Stimulated activated CD4-positive, alpha-beta T cell treated with anti-CD3 and anti-CD28 coated beads, TNF-alpha, amount 100 ng/mL, for 4 hours (primary cell): Measurements from ENCODE around the gene MYOF.
"Not testable (repeated sequence)": the region's sequence is repeated elsewhere in the genome, so short reads cannot be mapped to it uniquely, and the experiment has no call there.

Source experiments
- DNase-seq, 3 experiments: peaks; one replicate each; pipeline ENCODE4 v3.0.0-alpha.2; 2020; ENCODE audit warnings: low read depth in 3 of 3

The MYOF gene

DNA sequence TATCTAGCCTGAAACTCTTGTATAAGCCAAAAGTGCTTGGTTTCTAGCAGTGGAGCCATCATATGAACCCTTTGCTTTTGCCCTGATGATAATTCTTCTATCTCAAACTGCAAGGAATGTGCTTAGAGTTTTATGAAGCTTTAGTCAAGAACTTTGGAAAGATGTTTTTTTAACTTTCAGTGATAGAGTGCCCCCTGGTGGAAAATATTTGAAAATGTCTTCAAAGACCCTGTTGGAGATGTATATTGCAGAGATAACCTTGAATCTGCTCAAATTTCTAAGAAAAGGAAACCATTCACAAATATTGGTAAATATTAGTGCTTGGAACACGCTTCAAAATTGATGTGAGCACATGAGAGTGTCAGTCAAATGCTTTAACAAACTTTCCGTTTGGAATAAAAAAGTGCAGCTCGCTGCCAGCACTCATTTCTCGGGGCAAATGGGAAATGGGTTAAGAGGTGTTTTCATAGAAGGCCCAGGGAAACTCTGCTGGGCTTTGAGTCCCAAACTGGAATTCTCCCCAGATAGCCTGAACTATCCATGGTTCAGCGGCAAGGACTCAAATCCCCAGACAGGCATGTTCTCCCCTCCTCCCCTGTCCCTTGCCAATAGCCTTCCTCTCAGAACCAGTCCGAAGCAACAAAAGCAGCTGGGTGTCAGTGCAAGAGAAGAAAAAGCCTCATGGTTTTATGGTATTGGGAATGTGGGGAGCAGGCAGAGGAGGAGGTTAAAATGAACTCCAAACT lies 129.3 kb downstream of the MYOF start:
- no peak for DNase-seq

DNA sequence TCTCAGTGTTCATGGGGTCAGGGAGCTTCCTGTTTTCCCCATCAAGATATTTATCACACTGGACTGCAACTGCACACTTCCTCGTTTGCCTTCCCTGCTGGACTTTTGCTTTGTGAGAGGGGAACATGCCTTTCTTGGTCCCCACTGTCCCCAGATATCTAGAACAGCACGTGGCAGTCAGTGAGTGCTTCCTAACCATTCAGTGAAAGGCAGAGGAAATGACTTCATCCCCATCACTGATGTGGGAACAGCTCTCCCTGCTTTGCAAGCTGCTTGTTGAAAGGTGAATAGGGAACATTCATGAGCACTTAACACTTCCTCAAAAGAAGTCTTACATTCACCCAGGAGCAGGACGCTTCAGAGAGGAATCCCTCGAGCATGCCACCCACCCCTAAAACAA lies 135.4 kb downstream of the MYOF start:
- no peak for DNase-seq

DNA sequence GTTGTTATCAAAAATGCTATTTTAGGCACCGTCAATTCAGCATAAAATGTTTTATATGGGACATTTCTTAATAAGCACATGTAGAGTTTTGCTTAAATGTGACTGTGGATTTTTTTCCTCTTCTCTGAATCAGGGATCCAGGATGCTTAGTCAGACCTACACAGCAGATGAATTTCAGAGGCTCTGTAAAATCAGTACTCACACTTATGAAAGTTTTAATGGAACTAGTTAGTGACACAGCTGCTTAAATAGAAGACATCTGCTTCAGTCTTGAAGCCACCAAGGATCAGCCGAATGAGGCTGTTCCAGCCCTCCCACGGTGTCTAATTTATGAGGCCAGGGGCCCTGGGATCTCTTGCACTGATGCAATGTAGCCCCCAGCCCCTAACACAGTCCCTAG lies 136.0 kb downstream of the MYOF start:
- no peak for DNase-seq

DNA sequence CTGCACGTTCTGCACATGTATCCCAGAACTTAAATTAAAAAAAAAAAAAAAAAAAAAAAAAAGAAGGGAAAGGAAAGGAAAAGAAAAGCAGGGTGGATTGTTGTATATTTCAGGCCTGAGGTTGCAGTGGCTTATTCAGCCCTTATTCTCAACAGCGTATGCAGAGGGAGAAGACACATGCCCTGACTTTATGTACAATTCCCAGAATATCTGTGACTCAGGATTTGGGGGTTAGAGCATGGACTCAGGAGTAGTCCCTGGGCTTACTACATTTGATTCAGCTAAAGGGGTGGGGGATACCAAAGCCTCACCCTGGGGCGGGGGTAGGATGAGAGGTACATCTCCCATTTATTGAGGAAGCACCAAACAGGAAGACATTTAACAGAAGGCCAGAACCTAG lies 137.4 kb downstream of the MYOF start:
- DNase-seq = no peak

DNA sequence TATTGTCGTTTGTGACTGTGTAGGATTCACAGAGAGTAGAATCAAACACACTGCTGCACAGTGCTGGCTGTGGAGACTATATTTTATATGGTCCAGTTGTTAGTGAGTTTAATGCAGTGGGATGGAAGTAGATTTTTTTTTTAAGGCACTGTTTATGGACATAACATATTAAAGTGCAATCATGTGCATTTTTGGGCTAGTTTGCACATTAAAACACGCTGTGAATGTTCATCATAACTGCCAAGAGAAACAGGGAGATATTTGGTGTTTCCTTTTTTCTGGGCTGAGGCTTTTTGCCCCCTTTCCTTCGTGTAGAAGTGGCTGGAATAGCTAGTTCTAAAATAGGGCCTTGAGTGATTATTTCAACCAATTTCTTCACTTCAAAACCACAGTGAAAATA lies 139.2 kb downstream of the MYOF start:
- DNase-seq = no peak

DNA sequence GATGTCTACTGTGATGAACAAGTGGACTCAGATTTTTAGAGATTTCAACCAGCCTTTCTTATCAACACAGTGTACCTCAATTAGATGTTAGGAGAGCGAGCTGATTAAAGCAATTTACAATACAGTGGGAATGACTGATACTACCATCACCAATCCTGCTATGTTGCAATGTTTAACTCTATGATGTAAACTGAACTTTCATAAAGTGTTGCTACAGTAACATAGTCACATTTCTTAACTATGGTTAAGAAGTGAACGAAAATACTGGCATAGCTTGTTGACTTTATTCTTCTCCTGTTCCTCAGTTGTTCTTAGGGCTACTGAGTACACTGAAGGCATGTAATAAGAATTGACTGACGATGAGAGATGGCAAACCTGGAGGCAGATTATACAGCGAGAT lies 139.8 kb downstream of the MYOF start:
- no peak for DNase-seq

DNA sequence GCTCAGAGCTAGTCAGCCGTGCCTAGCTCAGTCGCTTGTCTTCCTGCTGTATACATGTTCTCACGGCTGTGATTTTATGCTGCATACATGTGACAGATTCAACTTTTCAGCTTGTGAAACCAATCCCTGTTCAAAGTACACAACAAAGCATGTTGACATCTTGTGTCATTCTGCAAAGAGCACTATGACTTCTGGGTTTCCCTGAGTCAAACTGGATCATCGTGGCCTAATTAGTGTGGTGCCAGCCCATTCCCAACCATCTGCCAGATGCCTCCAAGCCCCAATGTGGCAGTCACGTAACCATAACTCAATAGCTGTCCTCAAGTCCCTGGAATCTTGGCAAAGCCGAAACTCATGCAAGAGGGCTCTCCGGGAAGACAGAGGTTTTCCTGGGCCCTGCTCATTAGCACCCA lies 144.8 kb downstream of the MYOF start:
- DNase-seq = no peak

DNA sequence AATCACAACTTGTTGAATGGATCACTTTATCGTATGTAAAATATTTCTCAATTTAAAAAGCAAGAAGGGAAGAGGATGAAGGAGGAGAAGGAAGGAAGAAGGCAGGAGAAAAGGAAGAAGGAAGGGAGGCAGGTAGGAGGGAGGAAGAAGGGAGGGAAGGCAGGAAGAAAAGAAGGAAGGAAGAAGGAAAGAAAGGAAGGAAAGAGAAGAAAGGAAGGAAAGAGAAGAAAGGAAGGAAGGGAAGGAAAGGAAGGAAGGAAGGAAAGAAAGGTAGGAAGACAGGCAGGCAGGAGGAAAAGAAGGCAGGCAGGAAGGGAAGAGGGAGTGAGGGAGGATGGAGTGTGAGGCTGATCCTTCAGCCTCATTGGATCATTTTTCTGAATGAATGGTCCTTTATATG lies 145.5 kb downstream of the MYOF start:
- no peak for DNase-seq

DNA sequence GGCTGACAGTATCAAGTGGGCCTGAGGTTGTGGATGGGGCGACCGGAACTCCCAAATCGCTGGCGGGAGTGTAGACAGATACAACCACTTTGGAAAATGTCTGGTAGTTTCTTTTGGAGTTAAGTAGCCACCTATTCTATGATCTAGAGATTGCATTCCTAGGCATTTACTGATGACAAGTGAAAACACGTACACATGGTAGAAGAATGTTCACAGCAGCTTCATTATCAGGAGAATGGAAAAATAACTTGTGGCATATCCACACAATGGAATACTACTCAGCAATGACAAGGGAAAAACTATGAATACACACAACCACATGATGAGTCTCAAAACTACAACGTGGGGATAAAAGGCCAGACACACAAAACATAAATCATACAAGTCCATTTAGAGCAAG lies 146.0 kb downstream of the MYOF start:
- no peak for DNase-seq

DNA sequence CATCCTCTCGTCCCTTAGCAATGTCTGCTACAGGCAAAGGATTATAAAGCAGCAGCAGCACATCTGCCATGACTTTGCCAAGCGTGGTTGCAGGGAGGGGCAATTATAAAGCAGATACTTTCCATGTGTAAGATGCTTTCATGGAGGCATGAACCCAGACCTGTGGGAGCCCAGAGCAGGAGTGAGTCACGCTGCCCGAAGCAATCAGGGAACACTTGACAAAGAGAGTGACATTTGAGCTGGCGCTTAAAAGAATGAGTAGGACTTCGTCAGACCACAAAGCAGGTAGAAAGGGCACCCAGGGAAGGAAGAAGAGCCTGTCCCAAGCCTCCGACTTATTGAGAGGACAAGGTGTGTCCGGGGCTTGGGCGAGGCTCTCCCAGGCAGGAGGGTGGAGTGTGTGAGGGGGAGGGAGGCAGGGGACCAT lies 147.2 kb downstream of the MYOF start:
- no peak for DNase-seq

DNA sequence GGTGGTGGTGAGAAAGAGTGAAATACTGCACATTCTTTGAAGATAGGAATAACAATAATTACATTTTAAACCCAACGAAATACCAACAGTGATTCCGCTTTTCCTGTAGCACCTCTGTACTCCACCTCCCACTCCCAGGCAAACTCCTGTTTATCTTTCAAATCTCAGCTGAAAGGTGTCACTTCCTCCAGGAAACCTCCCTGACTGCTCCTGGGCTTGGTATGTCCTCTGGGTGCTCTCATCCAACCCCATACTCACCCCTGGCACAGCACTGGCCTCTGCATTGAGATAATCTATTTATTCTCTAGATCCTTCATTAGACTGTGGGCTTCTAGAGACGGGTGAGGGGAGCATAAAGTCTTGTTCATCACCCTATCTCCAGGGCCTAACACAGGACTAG lies 148.0 kb downstream of the MYOF start:
- DNase-seq = no peak

DNA sequence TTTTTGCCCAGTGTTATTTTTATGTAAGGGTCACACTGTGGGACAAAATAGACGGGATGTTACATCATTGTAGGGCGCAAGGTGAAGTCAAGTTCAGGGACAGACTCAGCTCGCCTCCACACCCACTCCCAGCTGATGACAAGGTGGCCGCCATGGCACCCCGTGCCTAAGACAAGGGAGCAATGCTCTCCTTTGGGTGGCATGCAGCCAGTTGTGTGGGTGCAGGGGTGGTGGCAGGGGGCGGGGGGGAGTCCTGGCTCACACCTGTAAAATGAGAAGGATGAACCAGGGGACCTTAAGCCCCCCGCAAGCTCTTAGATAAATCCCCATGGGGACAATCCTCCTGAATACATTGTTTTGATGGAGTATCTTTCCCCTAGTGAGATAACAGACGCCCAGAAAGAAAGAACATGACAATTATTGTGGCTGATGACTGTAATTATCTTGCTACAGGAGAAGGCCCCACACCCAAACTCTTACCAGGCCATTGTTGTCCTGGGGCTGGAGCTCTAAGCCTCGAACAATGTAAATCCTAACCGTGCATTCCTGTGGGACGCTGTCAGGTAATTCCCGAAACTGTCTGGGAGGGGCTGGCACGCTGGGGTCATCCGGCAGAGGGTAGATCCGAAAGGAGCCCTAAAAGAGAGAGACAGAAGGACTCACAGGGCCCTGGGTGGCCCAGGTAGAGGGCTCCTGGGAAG lies 148.7 kb downstream of the MYOF start:
- no peak for DNase-seq

DNA sequence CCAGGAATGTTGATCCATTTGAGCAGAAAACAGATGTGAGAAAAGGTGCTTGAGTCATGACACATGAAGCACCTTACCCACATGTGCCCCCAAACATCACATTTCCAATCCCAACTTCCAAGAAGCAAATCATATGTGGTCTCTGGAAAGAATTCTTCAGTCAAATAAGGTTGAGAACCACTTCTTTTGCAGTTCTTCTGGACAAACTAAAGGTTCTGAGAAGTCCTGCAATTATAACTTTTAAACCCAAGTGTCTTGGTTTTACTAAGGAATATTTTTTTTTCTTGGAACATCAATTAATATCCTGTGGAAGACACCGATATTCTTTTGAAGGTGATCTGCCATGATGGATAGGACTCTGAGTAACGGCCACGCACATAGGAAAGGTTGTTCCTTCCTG lies 151.3 kb downstream of the MYOF start:
- DNase-seq = no peak

DNA sequence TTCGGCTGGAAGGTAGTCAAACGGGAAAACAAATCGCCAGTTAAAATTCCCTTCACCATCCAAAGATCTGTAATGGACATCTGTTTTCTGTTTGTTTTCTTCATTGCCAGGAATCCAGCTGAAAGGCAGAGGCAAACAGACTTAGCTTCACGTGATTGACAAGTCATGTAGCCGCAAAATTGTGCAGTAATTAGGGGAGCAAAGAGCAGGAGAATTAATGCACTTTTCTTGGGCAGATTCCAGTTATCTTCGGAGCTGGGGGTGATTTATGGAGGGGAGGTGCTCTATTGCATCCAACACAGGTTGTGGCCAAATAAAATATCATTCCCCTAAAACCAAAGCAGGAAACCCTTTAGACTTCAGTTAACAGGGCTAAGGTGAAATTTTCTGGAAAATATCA lies 162.2 kb downstream of the MYOF start:
- no peak for DNase-seq

DNA sequence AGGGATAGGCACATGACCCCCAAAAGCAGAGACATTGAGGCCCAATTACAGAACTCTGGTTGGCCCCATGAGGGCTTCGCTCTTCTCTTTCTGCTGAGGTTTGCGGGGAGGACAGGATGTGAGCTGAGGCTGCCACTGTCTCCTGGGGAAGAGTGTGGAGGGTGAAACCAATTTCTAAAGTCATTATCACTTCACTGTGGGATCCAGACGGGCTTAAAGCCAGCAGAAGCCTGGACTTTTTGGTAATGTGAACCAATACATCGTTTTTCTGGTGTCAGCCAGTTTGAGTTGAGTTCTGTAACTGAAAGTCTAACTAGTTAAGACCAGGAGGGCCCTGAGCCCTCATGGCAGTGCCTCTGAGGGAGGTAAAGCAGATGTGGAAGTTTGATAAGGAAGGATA lies 163.0 kb downstream of the MYOF start:
- DNase-seq = no peak

DNA sequence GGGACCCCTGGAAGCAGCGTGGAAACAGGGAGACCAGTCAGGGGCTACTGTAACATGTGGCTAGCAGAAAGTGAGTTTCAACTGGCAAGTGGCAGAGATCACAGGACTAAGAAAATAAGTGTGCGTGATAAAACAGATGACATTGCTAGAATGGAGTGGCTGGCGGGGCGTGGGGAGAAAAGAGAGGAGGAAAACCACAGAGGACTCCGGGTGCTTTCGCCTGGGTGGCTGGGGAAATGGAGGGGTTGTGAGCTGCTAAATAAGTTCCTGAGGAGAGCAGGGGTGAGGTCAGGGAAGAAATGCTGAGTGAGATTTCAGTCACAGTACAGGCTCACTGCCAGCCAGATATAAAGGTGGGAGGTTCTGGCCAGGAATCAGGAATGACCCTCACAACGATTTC lies 166.9 kb downstream of the MYOF start:
- DNase-seq = no peak

DNA sequence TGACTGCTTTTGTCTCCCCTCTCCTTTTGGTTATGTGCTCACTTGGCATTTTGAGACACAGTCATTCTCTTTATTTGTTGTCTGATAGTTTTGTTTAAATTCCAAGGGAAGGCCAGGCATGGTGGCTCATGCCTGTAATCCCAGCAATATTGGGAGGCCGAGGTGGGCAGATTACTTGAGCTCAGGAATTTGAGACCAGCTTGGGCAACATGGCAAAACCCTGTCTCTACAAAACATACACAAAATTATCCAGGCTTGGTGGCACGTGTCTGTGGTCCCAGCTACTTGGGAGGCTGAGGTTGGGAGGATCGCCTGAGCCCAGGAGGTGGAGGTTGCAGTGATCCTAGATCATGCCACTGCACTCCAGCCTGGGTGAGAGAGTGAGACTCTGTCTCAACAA lies 167.5 kb downstream of the MYOF start:
- DNase-seq = not testable (repeated sequence)

DNA sequence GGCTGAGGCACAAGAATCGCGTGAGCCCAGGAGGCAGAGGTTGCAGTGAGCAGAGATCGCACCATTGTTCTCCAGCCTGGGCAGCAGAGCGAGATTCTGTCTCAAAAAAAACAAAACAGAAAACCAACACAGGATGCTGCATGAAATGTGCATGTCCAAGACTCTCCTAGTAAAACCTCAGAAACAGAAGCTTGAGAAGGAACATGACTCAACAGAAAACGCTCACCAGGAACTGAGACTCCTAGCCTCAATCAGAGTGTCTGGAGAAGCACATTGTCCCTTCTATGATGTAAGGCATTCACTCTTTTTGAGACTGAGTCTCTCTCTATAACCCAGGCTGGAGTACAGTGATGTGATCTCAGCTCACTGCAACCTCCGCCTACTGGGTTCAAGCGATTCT lies 168.3 kb downstream of the MYOF start:
- no peak for DNase-seq

DNA sequence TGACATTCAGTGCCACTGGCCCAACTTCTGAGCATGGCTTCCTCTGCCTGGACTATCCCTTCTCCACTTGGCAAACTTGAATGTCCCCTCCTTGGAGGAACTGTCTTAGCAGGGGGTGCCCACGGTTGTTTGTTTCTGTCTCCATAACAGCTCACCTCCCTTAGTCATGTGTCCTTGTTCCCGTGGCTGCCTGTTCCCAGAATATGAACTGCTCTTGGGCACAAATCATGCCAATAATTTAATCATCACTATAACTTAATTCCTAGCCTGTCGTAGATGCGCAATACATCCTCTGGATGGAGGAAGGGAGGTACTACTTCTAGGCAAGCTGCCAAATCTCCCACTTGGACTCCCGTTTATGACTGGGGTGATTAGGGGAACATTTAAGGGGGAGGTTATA lies 173.1 kb downstream of the MYOF start:
- no peak for DNase-seq

DNA sequence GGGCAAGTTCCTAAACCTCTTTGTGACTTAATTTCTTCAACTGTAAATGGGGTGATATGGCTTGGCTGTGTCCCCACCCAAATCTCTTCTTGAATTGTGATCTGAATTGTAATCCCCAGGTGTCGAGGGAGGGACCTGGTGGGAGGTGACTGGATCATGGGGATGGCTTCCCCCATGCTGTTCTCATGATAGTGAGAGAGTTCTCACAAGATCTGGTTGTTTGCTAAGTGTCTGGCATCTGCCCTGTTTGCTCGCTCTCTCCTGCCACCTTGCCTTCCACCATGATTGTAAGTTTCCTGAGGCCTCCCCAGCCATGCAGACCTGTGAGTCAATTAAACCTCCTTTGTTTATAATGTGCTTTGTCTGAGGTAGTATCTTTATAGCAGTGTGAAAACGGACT lies 177.0 kb downstream of the MYOF start:
- DNase-seq = no peak

DNA sequence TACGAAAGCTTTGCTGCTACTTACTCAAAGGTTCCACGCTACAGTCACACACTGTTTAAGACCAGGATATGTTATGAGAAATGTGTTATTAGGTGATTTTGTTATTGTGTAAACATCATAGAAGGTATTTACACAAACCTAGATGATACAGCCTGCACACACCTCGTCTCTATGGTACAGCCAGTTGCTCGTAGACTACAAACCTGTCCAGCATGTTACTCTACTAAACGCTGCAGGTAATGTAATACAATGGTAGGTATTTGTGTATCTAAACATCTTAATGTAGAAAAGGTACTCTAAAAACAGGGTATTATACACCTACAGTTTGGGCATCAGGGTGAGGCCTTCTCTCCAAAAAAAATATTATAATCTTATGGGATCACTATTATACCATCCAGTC lies 181.2 kb downstream of the MYOF start:
- no peak for DNase-seq

DNA sequence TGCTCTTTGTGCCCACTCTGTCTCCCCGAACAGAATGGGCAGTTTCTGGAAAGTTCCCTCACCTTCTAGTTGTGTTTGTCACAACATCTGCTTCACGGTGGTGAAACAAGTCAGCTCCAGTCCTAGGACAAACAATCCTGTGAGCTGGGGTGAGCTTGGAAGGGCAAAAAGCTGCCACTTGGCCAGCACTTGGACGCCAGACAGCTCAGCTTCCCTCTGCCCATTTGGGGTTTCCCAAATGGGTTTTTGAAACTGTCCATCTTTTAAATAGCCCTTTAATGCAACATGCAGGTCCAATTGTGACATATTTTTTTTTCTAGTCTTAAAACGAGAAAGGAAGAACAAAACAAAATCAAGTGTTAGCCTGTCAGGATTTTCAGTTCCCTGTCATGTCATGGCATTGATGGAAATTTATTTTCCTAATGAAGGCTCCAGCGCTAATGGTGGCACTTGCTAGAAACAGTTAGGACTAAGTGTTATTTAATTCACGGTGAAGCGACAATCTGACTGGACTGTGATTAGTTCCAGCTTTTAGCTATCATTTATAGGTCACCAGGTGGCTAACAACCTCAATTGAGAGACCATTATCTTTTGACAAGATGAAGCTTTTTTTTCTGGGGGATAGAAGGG lies 181.7 kb downstream of the MYOF start:
- no peak for DNase-seq

DNA sequence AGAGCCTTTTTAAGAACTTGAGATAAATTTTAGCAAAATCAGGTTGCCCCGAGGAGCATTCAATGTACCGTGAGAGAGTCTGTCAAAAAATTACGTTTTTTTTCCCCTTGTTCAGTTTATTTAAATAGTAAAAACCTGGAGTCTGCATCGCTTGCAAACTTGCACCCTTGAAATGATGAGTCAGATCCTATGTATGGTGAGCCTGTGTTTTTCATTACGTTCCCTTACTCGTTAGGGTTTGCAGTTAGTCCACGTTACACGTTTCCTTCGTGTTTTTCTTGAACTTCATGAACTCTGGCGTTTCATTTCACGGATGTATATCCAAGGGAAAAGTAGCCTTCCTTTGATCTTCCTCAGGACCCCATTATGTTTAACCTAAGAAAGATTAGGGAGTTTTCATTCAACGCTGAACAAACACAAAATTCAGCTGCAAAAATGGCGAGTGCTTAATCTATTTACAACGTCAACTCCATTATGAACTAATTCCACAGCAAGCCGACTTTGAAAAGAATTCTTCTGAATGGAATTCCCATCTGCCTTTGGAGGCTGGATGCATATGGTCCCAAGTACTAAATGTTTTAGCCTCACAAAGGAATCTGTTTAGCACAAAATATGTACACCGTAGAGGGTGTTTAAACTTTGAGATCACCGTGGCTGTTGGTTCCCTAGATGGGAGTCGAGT lies 182.4 kb downstream of the MYOF start:
- DNase-seq = no peak
